ENCODE results near the gene SMYD3. TPM values are rescaled to one million over a fixed set of nuclear protein-coding genes. Genes with fewer than 3 reads are reported as not detected.
"Not testable (repeated sequence)": the region's sequence is repeated elsewhere in the genome, so short reads cannot be mapped to it uniquely, and the experiment has no call there.

The SMYD3 gene
- total RNA-seq, 1 donor from 2014 or later: 46.7 TPM

DNA sequence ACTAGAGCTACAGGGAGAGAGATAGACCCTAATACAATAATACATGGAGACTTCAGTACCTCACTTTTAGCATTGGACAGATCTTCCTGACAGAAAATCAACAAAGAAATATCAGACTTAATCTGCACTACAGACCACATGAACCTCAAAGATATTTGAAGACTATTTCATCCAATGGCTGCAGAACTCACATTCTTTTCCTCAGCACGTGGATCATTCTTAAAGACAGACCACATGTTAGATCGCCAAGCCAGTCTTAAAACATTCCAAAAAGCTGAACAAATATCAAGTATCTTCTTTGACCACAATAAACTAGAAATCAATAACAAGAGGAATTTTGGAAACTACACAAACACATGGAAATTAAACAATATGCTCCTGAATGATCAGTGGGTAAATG, 776.3 kb downstream of the SMYD3 start:
- no peak for DNase-seq (ENCODE audit: low spot score)

DNA sequence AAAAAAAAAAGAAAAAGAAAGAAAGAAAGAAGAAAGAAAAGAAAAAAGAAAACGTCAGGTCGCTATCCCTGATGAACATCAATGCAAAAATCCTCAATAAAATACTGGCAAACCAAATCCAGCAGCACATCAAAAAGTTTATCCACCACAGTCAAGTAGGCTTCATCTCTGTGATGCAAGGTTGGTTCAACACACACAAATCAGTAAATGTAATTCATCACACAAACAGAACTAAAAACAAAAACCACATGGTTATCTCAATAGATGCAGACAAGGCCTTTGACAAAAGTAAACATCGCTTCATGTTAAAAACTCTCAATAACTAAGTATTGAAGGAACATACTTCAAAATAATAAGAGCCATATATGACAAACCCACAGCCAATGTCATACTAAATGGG, 779.0 kb downstream of the SMYD3 start:
- not testable (repeated sequence) for DNase-seq (ENCODE audit: low spot score)

DNA sequence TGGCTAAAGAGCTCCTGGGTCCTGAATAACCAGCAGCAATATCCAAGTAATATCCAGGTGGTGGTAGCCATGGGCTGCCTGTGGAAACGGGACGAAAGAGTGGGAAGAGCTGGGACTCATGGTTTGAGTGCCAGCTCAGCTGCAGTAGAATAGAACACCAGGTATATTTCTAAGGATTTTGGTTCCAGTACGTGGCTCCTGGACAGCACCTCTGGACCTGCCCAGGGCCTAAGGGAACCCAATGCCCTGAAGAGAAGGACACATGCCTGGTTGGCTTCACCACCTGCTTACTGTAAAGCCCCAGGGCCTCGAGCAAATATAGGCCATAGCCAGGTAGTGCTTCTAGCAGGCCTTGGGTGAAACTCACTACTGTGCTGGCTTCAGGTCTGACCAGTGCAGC, 785.6 kb downstream of the SMYD3 start:
- no peak for DNase-seq (ENCODE audit: low spot score)

DNA sequence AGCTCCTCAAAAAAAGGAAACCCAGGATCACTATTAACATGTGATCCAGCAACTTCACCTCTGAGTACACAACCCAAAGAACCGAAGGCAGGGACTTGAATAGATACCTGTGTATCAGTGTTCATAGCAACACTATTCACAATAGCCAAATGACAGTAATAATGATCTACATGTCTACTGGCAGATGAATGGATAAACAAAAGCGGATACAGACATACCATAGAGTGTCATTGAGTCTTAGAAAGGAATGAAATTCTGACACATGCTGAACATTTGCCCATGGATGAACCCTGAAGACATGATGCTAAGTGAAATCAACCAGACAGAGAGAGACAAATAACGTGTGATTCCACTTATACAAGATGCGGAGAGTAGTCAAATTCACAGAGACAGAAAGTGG, 788.1 kb downstream of the SMYD3 start:
- DNase-seq (ENCODE audit: low spot score): no peak

DNA sequence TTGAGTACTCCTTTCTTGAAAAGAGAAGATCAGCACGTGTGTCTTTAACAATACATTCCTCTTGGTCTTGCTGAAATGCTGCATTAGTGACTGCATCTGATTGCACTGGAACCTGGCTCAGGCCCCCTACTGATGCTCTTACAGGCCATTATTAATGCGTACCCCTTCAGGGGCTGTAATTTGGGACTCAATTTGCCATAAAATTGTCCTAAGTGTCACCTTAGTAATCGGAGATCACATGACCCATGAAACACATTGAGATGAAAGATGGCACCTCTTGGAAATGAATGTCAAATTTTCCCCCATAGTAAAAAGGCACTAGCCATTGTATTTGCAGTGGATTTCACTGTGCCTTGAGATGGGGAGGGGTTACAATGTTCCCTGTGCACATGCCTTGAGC, 789.0 kb downstream of the SMYD3 start:
- no peak for DNase-seq (ENCODE audit: low spot score)

DNA sequence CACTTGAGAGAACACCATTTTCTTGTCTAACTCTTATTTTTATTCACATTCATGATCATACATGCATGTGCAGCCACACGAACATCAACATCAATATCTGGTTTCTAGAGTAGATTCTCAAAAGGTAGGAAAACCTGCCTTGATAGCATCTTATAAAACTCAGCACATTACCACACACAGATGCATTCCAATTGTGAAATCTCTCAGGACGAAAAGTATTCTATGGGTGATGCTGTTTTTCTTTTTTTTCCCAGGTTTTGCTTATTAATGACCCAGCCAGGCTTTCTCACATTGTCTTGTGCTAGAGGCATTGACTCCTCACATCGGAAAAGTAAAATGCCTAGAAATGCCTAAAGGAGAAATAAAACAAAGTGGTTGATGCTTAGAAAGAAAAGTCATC, 789.5 kb downstream of the SMYD3 start:
- no peak for DNase-seq (ENCODE audit: low spot score)

DNA sequence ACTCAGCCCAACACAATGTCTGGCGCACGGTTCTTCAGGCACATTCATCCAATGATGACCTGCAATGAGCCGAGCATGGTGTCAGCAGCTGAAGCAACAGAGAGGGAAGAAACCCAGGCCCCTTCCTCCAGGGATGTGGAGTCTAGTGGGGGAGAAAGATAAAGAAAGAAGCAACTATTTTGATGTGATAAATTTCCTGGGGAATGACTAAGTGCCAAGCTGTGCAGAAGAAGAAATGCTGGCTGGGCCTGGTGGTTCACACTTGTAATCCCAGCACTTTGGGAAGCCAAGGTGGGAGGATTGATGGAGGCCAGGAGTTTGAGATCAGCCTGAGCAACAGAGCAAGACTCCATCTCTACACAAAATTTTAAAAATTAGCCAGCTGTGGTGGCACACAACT, 790.5 kb downstream of the SMYD3 start:
- DNase-seq (ENCODE audit: low spot score): no peak

DNA sequence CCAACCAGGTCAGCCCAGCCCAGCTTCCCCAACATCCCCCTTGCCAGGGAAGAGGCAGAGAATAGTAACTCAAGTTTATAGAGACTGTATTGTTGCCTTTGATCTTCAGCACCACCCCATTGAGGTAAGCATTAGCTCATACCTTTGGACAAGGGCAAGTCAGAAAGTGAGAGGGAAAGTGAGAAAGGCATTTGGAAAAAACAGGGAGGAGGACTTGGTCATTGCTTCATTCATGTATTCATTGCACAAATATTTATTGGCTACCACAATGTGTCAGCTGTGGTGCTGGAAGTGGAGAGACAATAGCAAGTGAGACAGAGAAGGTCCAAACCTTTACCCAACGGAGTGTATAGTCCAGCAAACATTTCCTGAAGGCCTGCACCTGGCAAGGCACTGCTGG, 791.1 kb downstream of the SMYD3 start:
- no peak for DNase-seq (ENCODE audit: low spot score)

DNA sequence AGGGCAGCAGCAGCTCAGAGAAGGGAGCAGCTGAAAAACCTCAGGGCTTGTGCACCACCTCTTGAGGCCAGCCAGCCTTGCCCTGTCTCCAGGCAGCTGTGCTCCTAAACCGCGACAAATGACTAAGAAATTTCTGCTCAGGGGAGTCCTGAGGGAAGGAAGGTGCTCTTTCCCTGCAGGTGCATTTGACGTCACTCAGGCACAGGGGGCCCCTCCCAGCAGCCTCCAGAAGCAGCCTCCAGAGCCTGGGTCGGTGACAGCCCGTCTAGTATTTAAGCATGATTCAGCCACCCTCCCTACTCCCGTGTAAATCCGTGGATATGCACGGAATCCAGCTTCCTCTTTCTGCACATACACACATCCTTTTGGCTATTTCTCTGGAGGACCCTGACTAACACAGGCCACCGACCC, 791.8 kb downstream of the SMYD3 start:
- DNase-seq (ENCODE audit: low spot score): no peak

DNA sequence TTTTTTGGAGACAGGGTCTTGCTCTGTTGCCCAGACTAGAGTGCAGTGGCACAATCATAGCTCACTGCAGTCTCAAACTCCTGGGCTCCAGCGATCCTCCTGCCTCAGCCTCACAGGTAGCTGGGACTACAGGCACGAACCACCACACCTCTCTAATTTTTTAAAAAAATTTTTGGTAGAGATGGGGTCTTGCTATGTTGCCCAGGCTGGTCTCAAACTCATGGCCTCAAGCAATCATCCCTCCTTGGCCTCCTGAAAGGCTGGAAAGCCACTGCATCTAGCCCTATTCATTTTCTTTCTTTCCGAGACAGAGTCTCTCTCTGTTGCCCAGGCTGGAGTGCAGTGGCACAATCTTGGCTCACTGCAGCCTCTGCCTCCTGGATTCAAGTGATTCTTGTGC, 793.1 kb downstream of the SMYD3 start:
- not testable (repeated sequence) for DNase-seq (ENCODE audit: low spot score)

DNA sequence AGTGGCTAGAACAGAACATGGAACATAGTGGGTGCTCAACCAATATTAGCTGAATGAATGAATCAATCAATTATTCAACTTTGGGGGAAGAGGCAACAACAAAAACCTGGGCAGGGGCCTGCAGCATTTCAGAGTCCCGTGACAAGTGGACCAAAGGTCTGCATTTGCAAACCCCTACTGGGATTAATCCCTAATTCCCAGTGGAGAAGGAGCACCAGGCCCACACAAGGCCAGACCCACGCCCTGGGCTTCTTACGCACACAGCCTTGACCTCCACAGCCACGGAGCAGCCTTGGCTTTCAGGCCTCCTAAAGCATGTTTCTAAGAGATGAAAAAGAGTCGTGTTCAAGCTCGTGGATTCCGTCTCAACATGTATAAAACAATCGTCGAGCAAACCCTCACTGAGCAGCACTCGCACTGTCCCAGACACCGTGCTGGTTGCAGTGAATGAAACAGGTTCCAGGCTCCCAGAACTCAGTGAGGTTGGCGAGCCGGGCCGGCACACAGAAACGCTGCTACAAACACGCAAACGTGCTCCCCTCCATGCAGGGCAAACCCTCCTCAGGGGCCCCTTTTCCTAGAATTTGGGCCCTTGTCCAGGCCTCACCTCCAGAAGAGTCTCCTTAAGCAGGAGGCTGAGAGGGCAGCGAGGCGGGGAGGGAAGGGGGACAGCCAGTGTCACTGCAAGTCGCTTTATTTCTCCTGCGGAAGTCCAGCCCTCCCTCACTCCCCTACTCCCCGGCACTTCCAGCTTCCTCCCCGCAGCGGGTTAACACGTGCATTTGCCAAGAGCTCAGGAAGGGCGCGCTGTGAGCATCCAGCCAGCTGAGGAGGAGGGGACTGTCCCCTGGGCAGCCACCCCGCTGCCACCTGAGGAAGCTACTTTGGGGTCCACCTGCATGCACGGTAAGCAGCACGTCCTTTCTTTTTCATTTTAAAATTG, 795.8 kb downstream of the SMYD3 start:
- DNase-seq (ENCODE audit: low spot score): no peak

DNA sequence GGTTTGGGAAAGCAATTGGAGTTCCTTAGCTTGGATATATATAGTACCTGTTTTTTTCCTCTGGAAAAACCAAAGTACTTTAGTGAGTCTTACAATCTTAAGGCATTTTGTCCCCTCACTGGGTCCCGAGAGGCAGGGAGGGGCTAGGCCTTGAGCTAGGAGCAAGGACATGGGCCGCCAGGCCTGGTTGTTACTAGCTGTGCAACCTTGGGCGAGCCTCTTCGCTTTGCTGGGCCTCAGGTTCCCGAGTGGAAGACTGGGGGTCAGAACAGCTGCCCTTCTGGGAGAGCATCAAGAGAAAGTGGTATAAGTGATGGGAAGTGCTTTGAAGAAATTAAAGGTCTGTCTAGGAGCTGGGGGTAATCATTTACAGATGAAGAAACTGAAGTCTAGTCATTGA, 799.1 kb downstream of the SMYD3 start:
- no peak for DNase-seq (ENCODE audit: low spot score)

DNA sequence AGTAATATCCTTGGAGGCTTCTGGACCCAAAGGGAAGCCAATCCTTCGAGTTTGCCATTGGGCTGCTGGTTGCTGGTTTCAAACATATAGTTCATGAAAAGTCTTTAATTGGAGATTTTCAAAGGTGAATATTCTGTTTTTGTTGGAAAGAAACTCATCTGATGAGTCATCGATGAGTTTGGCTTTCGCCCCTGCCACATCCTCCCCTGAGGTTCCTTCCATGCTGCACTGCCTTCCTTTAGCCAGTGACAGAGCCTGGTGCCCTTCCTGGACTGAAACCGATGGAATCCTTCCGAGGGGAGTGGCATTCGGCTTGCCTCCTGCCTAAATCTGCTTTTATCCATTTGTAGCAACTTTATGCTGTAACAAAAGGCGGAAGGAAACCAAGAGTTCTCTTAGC, 802.3 kb downstream of the SMYD3 start:
- DNase-seq (ENCODE audit: low spot score): no peak

DNA sequence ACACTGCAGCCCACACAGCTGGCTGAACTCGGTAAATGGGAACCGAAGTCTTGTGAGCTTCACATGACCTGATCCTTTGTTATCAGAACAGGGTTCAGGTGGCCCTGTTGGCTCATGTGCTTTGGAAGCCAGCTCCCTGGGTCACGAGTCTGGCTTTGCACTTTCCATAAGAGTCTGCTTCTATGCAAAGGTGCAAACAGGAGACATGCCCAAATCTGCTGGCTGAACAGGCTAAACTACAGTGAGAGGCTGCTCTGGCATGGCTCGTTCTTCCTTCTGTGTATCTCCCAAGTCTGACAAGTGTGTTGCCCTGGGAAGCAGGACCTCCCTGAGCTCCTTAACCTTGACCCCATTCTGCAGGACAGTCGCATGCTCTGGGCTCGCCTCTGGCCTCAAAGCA, 802.7 kb downstream of the SMYD3 start:
- no peak for DNase-seq (ENCODE audit: low spot score)

DNA sequence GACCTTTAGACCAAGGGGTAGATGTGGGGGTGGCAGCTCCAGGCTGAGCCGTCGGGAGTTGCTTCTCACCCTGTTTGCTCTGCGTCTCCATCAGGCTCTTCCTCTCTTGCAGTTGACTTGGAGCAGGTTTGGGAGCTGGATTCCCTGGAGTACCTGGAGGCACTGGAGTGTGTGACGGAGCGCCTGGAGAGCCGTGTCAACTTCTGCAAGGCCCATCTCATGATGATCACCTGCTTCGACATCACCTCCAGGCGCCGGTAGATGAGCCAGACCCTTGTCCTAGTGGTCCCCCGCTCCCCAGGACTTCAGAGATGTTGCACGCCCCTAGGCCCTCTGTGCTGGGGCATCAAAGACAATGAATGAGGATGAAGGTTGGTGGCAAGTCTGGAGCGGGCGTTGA, 804.7 kb downstream of the SMYD3 start:
- DNase-seq (ENCODE audit: low spot score): no peak

DNA sequence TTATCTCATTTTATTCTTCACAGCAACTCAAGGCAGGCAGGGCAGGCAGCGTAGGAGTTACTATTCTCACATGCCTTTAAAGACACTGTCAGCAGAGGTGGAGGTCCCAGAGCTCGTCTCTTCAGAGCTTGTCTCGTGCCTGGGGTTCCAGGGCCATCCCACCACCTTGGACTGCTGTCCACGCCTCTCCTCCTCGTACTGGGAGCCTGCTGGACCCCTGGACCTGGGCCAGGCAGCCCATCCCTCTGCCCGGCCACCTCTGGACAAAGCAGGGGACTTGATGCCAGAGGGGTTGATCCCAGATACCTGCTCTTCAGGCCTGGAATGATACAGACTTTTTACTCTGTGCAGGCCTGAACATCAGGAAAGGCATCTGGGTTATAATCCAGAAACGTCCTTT, 805.4 kb downstream of the SMYD3 start:
- no peak for DNase-seq (ENCODE audit: low spot score)

DNA sequence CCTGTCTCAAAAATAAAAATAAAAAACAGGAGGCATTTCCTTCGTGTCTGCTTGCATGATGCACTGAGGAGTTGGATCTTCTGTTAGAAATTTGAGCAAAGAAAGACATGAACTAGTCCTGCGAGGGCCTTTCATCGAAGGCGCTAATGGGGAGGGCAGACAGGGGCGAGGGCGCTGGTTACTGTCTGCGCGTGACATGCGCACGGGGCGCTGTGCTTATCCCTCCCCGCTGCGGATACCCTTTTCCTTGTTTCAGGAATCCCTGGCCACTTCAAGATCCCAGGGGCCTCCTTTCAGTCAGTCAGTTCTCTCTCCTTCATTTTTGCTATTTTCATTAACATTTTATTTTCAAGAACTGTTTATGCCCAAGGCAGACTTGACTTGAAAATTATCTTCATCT, 806.4 kb downstream of the SMYD3 start:
- DNase-seq (ENCODE audit: low spot score): no peak

Other genes starting within 250 kb of the SMYD3 start
- 14.4 TPM for gene TFB2M, start 59.0 kb upstream of the SMYD3 start, total RNA-seq (ENCODE audit: insufficient read depth, low replicate concordance)
- gene CNST, start 59.2 kb upstream of the SMYD3 start, total RNA-seq (ENCODE audit: insufficient read depth, low replicate concordance): 21.2 TPM
- gene SCCPDH, start 217.1 kb upstream of the SMYD3 start, total RNA-seq (ENCODE audit: insufficient read depth, low replicate concordance): 20.7 TPM